Prostate gland (tissue), 2 donors: Measurements from ENCODE around the gene SLC25A3. TPM values are rescaled to one million over a fixed set of nuclear protein-coding genes. Genes with fewer than 3 reads are reported as not detected.
"Not testable (repeated sequence)": the region's sequence is repeated elsewhere in the genome, so short reads cannot be mapped to it uniquely, and the experiment has no call there.

ENCODE experiments used
- DNase-seq: peaks from one replicate; pipeline ENCODE4 v3.0.0-alpha.2; 2019; ENCODE audit warnings: low spot score
- H3K27ac ChIP-seq, 2 donors: fragments of 200-600 bp; sonication (generic); 2 replicates each; pipeline ENCODE4 v1.5.1; 2017 to 2019
- H3K27me3 ChIP-seq: fragments of 200-600 bp; sonication (generic); replicated peaks from 2 replicates; pipeline ENCODE4 v1.5.1; 2019; ENCODE audit not compliant: insufficient read depth
- H3K36me3 ChIP-seq, 2 donors: fragments of 200-600 bp; sonication (generic); 1 replicate in 1 of 2; 2 replicates in 1 of 2; pipeline versions ENCODE4 v1.5.1 to v1.8.1; 2017 to 2019
- H3K4me1 ChIP-seq: fragments of 200-600 bp; sonication (generic); replicated peaks from 2 replicates; pipeline ENCODE4 v1.5.1; 2019
- H3K4me3 ChIP-seq, 2 donors: fragments of 200-600 bp; sonication (generic); 2 replicates each; pipeline ENCODE4 v1.5.1; 2017 to 2019
- H3K9me3 ChIP-seq: fragments of 200-600 bp; sonication (generic); 2 replicates; pipeline ENCODE4 v1.5.1; 2017
- POLR2A ChIP-seq: fragments of 450-650 bp; IDR thresholded peaks from one replicate; pipeline ENCODE4 v1.6.1; 2016; ENCODE audit warnings: antibody characterized with exemption, mild to moderate bottlenecking
- POLR2AphosphoS5 ChIP-seq: sonication (generic); formaldehyde crosslinking; IDR thresholded peaks from one replicate; pipeline ENCODE4 v1.6.1; 2017; ENCODE audit warnings: antibody characterized with exemption
- WGBS: methylation state at CpG from one replicate; pipeline ENCODE4 v1.1.5; 2018; 5-methylcytosine and 5-hydroxymethylcytosine counted together
- intact Hi-C: fragments of 100-400 bp; cut with DNase I; formaldehyde crosslinking; loops from one replicate; pipeline ENCODE4 v1.14.2; 2022
- total RNA-seq, 2 donors: library from RNA; depleted of rRNA; stranded (reverse); fragments of >200 nt; gene quantifications; one replicate each; pipeline ENCODE4 v1.1.0, GENCODE V29; 2016
- TF ChIP-seq, protein P1 (sequence below), 4 experiments: fragments of 200-600 bp in 2 of 4; fragments of 450-650 bp in 2 of 4; sonication (generic) in 2 of 4; IDR thresholded peaks; 1 replicate in 3 of 4; 2 replicates in 1 of 4; pipeline ENCODE4 v1.5.1; 2016 to 2019; ENCODE audit warnings: antibody characterized with exemption in 4 of 4, mild to moderate bottlenecking in 2 of 4, moderate library complexity in 2 of 4

The SLC25A3 gene
- total RNA-seq, 2 donors from 2014 or later = 376 to 489 TPM

DNA sequence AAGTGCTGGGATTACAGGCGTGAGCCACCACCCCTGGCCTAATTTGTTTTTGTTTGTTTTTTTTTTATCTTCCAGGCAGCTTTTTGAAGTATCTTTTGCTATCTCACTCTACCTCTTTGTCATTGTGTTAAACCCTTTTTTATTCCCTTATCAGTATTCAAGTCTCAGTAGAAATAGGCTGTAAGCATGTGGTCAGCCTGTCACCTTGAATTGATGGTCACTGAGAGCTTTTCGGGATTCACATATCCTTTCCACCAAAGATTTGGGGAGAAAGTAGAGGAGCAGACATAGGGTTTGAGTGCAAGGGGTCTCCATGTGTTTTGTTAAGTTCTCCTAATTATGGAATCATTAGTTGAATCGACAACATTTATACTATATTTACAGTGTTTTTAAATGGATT is 41.7 kb upstream of the SLC25A3 start:
- WGBS = over 99% methylated on average over 3 of the region's 3 CpGs
- H3K36me3 ChIP-seq = no peaks in the 10 kb centered on the region
- intact Hi-C loops = no loop called here
- TF ChIP-seq POLR2AphosphoS5 (no peak), POLR2A (no peak)
- TF ChIP-seq, protein P1, sequence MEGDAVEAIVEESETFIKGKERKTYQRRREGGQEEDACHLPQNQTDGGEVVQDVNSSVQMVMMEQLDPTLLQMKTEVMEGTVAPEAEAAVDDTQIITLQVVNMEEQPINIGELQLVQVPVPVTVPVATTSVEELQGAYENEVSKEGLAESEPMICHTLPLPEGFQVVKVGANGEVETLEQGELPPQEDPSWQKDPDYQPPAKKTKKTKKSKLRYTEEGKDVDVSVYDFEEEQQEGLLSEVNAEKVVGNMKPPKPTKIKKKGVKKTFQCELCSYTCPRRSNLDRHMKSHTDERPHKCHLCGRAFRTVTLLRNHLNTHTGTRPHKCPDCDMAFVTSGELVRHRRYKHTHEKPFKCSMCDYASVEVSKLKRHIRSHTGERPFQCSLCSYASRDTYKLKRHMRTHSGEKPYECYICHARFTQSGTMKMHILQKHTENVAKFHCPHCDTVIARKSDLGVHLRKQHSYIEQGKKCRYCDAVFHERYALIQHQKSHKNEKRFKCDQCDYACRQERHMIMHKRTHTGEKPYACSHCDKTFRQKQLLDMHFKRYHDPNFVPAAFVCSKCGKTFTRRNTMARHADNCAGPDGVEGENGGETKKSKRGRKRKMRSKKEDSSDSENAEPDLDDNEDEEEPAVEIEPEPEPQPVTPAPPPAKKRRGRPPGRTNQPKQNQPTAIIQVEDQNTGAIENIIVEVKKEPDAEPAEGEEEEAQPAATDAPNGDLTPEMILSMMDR (IDR thresholded peaks at IDR 0.05) = no peak
- no peak for DNase-seq
- H3K27ac ChIP-seq = no peak overlapping the region
- H3K27me3 ChIP-seq = no peaks in the 10 kb centered on the region
- H3K4me1 ChIP-seq = no peaks in the 10 kb centered on the region
- no peak overlapping the region for H3K4me3 ChIP-seq
- no peaks in the 10 kb centered on the region for H3K9me3 ChIP-seq

DNA sequence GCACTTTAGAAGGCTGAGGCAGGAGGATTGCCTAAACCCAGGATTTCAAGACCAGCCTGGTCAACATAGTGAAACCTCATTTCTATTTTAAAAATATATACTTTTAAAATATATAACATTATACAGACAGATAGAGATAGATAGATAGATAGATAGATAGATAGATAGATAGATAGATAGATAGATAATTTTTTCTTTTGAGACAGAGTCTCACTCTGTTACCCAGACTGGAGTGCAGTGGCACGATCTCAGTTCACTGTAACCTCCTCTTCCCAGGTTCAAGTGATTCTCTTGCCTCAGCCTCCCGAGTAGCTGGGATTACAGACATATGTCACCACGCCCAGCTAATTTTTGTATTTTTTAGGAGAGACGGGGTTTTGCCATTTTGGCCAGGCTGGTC is 35.4 kb upstream of the SLC25A3 start:
- H3K4me1 ChIP-seq, H3K36me3 ChIP-seq, H3K27me3 ChIP-seq, H3K4me3 ChIP-seq, H3K27ac ChIP-seq, DNase-seq, H3K9me3 ChIP-seq, intact Hi-C loops: not testable (repeated sequence)
- 79% methylated on average over 4 of the region's 4 CpGs for WGBS

DNA sequence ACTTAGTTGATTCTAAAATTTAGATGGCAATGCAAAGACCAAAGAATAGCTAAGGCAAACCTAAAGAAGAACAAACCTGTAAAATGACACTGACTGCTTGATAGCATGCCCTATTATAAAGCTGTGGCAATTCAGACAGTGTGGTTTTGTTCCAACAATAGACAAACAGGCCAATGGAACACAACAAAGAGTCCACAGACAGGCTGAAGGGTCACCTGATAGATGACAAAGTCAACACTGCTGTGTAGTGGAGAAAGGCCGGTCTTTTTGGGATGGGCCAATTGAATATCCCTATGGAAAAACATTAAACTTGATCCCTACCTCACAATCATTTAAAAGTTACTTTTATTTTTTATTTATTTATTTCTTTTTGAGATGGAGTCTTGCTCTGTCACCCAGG is 33.8 kb upstream of the SLC25A3 start:
- DNase-seq = no peak
- no peaks in the 10 kb centered on the region for H3K9me3 ChIP-seq
- no peak for TF ChIP-seq POLR2A
- TF ChIP-seq, protein P1 (IDR thresholded peaks at IDR 0.05) = no peak
- no peak for TF ChIP-seq POLR2AphosphoS5
- no peak overlapping the region for H3K27ac ChIP-seq
- intact Hi-C loops = loop anchor here (10.0 kb wide), 1 partner anchor 445 kb away; no protein-coding TSS in a partner anchor
- WGBS = 0% methylated on average over 1 of the region's 1 CpG
- no peaks in the 10 kb centered on the region for H3K4me1 ChIP-seq
- no peak overlapping the region for H3K4me3 ChIP-seq
- no peaks in the 10 kb centered on the region for H3K27me3 ChIP-seq
- H3K36me3 ChIP-seq = no peaks in the 10 kb centered on the region

DNA sequence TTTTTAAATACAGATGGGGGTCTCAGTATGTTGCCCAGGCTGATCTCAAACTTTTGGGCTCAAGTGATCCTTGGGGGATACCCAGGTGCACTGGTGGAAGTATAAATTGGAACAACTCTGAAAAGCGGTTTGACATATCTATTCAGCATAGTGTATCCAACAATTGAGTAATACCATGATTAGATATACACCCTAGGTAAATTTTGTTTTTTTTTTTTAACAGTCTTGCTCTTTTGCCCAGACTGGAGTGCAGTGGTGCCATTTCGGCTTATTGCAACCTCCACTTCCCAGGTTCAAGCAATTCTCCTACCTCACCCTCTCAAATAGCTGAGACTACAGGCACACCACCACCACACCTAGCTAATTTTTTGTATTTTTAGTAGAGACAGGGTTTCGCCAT is 31.6 kb upstream of the SLC25A3 start:
- H3K27me3 ChIP-seq = no peaks in the 10 kb centered on the region
- 91% methylated on average over 3 of the region's 3 CpGs for WGBS
- DNase-seq = no peak
- no peaks in the 10 kb centered on the region for H3K9me3 ChIP-seq
- intact Hi-C loops = loop anchor here (10.0 kb wide), 1 partner anchor 443 kb away; no protein-coding TSS in a partner anchor
- no peak overlapping the region for H3K27ac ChIP-seq
- no peaks in the 10 kb centered on the region for H3K36me3 ChIP-seq
- no peak overlapping the region for H3K4me3 ChIP-seq
- H3K4me1 ChIP-seq = no peaks in the 10 kb centered on the region
- TF ChIP-seq, protein P1 (IDR thresholded peaks at IDR 0.05) = no peak
- no peak for TF ChIP-seq POLR2AphosphoS5
- no peak for TF ChIP-seq POLR2A

DNA sequence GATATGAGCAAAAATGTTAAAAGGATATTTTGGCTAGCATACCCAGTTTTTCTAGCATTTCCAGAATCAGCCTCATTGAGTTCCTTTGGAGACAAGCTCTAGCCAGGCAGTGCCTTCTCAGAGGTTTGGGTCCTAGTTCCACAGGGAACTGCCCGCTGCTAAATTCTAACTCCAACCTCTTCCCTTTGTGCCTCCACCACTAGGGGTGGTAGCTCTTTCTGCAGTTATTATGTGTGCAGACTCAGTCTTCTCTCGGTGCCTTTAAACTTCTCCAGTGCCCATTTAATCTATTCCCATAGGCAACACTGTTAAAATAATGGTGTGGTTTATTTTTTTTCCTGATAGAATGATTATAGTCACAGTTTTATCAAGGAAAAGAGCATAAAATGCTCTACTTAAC is 21.5 kb upstream of the SLC25A3 start:
- DNase-seq = no peak
- H3K27ac ChIP-seq = no peak overlapping the region
- H3K27me3 ChIP-seq = no peaks in the 10 kb centered on the region
- TF ChIP-seq POLR2AphosphoS5 = no peak
- TF ChIP-seq, protein P1 (IDR thresholded peaks at IDR 0.05) = no peak
- TF ChIP-seq POLR2A = no peak
- H3K4me1 ChIP-seq = no peaks in the 10 kb centered on the region
- H3K36me3 ChIP-seq = no peaks in the 10 kb centered on the region
- H3K9me3 ChIP-seq = no peaks in the 10 kb centered on the region
- no peak overlapping the region for H3K4me3 ChIP-seq
- intact Hi-C loops = no loop called here
- 76% methylated on average over 2 of the region's 2 CpGs for WGBS
